ENCODE measurements around the gene WDR46. TPM values are rescaled to one million over a fixed set of nuclear protein-coding genes. Genes with fewer than 3 reads are reported as not detected.
"Not testable (repeated sequence)": the region's sequence is repeated elsewhere in the genome, so short reads cannot be mapped to it uniquely, and the experiment has no call there.

The WDR46 gene
- total RNA-seq, 1 donor from 2014 or later, result 31.1 TPM

DNA sequence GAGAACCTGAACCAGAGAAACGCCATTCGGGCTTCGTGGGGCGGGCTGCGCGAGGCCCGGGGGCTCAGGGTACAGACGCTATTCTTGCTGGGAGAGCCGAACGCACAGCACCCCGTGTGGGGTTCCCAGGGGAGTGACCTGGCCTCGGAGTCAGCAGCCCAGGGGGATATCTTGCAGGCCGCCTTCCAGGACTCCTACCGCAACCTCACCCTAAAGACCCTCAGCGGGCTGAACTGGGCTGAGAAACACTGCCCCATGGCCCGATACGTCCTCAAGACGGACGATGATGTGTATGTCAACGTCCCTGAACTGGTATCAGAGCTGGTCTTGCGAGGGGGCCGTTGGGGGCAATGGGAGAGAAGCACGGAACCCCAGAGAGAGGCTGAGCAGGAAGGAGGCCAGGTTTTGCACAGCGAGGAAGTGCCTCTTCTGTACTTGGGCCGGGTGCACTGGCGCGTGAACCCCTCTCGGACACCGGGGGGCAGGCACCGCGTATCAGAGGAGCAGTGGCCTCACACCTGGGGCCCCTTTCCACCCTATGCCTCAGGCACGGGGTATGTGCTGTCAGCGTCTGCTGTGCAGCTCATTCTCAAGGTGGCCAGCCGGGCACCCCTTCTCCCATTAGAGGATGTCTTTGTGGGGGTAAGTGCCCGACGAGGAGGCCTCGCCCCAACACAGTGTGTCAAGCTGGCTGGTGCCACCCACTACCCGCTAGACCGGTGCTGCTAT, 11.2 kb downstream of the WDR46 start:
- Histone ChIP-seq H3K9me3 (ENCODE audit: low read depth) (no peaks in the 10 kb centered on the region), H3K9ac (no peak overlapping the region), H3K36me3 (peaks cover 8% of the 10 kb centered on the region), H3K27ac (no peak overlapping the region), H3F3A (ENCODE audit: low read depth) (peaks cover 59% of the 10 kb centered on the region), H3K4me1 (peaks cover 38% of the 10 kb centered on the region), H4K20me1 (ENCODE audit: low read depth) (peaks cover 60% of the 10 kb centered on the region), H2AFZ (replicated peaks) (no peak overlapping the region), H3K4me2 (peak overlapping the region; percentile 98), H3K27me3 (no peaks in the 10 kb centered on the region), H3K4me3 (peak overlapping the region; percentile 57), H3K79me2 (ENCODE audit: low read depth) (peaks cover 33% of the 10 kb centered on the region)
- Mint-ChIP-seq H3K4me3 (peak overlapping the region; percentile 88), H3K36me3 (peaks cover 19% of the 10 kb centered on the region), H3K4me1 (peaks cover 39% of the 10 kb centered on the region), H3K27me3 (ENCODE audit: insufficient read depth, low read depth) (peaks cover 5% of the 10 kb centered on the region), H3K9me3 (no peaks in the 10 kb centered on the region), H3K27ac (no peak overlapping the region)
- DNase-seq (ENCODE audit: low spot score), result peak; percentile 29
- TF ChIP-seq, protein P1, sequence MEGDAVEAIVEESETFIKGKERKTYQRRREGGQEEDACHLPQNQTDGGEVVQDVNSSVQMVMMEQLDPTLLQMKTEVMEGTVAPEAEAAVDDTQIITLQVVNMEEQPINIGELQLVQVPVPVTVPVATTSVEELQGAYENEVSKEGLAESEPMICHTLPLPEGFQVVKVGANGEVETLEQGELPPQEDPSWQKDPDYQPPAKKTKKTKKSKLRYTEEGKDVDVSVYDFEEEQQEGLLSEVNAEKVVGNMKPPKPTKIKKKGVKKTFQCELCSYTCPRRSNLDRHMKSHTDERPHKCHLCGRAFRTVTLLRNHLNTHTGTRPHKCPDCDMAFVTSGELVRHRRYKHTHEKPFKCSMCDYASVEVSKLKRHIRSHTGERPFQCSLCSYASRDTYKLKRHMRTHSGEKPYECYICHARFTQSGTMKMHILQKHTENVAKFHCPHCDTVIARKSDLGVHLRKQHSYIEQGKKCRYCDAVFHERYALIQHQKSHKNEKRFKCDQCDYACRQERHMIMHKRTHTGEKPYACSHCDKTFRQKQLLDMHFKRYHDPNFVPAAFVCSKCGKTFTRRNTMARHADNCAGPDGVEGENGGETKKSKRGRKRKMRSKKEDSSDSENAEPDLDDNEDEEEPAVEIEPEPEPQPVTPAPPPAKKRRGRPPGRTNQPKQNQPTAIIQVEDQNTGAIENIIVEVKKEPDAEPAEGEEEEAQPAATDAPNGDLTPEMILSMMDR (IDR thresholded peaks at IDR 0.05), result no peak
- TF ChIP-seq EZH2 (IDR thresholded peaks at IDR 0.05) (no peak), EZH2phosphoT487 (IDR thresholded peaks at IDR 0.05) (no peak)

DNA sequence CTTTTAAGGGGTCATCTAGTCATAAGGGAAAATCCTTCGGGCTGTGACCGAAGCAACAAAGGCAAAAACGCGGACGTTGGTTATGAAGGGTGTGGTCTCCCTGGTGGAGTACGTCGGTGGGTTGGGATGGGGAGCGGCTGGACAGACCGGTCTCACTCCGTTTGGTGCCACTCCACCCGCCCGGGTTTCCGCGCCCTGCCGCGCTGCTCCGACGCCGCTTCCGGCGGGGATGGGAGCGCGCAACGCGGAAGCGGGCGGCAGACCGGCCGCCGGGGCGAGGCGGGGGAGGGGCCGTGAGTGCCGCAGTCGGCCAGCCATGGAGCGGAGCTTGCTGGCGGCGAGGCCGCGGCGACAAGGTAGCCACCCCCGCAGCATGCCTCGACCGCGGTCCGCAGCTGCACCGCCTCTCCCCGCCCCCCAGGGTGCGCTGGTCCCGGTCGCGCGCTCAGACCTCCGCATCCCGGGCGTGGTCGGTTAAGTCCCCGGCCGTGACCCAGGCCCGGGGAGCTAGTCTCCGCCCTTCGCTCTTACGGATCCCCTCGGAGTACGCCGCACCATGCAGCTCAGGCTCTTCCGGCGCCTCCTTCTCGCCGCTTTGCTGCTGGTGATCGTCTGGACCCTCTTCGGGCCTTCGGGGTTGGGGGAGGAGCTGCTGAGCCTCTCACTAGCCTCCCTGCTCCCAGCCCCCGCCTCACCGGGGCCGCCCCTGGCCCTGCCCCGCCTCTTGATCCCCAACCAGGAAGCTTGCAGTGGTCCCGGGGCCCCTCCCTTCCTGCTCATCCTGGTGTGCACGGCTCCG, 12.0 kb downstream of the WDR46 start, which contains the start of gene B3GALT4:
TSS of gene B3GALT4 (plus strand) at position 260 of the 799 bp plus-strand sequence. CDS start at position 557, 297 bp downstream.
- peaks cover 45% of the 10 kb centered on the region for H3K4me1 Mint-ChIP-seq

DNA sequence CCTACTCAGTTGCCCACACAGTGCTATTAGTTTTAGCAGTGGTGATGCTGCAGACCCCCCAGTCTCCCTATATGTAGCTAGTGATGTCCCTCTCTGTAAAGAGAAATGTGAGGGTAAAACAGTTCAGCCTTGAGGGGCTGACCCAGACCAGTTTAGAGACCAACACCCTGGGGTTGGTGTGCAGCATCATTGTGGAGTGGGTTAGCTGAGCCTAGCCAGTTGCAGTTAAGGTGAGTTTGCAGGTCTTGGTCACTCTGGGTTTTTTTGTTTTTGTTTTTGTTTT, 12.5 kb downstream of the WDR46 start:
- Histone ChIP-seq H4K20me1 (ENCODE audit: low read depth) (peaks cover 68% of the 10 kb centered on the region), H3F3A (ENCODE audit: low read depth) (peaks cover 69% of the 10 kb centered on the region), H3K4me3 (peak overlapping the region; percentile 57), H3K27ac (peak overlapping the region; percentile 23), H3K4me1 (peaks cover 42% of the 10 kb centered on the region), H3K27me3 (no peaks in the 10 kb centered on the region), H3K4me2 (peak overlapping the region; percentile 98), H3K9ac (no peak overlapping the region), H3K36me3 (peaks cover 8% of the 10 kb centered on the region), H3K9me3 (ENCODE audit: low read depth) (no peaks in the 10 kb centered on the region), H3K79me2 (ENCODE audit: low read depth) (peaks cover 42% of the 10 kb centered on the region), H2AFZ (replicated peaks) (no peak overlapping the region)
- H3K27ac Mint-ChIP-seq, result peak overlapping the region; percentile 32
- no peaks in the 10 kb centered on the region for H3K9me3 Mint-ChIP-seq
- peaks cover 24% of the 10 kb centered on the region for H3K36me3 Mint-ChIP-seq
- no peak for DNase-seq (ENCODE audit: low spot score)
- peak overlapping the region; percentile 86 for H3K4me3 Mint-ChIP-seq
- H3K4me1 Mint-ChIP-seq, result peaks cover 45% of the 10 kb centered on the region
- TF ChIP-seq, protein P1 (IDR thresholded peaks at IDR 0.05), result no peak
- TF ChIP-seq EZH2 (IDR thresholded peaks at IDR 0.05), result no peak
- H3K27me3 Mint-ChIP-seq (ENCODE audit: insufficient read depth, low read depth), result peaks cover 7% of the 10 kb centered on the region

More for the DNA sequence above, 12.0 kb downstream of the WDR46 start, which contains the start of gene B3GALT4:
- Histone ChIP-seq H3F3A (ENCODE audit: low read depth) (peaks cover 67% of the 10 kb centered on the region), H2AFZ (replicated peaks) (no peak within 1 kb of the TSS), H3K27me3 (no peaks in the 10 kb centered on the region), H3K27ac (peak within 1 kb of the TSS; percentile 23), H3K9ac (no peak within 1 kb of the TSS), H3K4me2 (peak within 1 kb of the TSS; percentile 98), H3K9me3 (ENCODE audit: low read depth) (no peaks in the 10 kb centered on the region), H3K36me3 (peaks cover 8% of the 10 kb centered on the region), H4K20me1 (ENCODE audit: low read depth) (peaks cover 68% of the 10 kb centered on the region), H3K4me1 (peaks cover 42% of the 10 kb centered on the region), H3K79me2 (ENCODE audit: low read depth) (peaks cover 40% of the 10 kb centered on the region), H3K4me3 (peak within 1 kb of the TSS; percentile 57)
- H3K4me3 Mint-ChIP-seq, result peak within 1 kb of the TSS; percentile 88
- peak; percentile 93 for DNase-seq (ENCODE audit: low spot score)
- H3K36me3 Mint-ChIP-seq, result peaks cover 24% of the 10 kb centered on the region
- TF ChIP-seq, protein P1 (IDR thresholded peaks at IDR 0.05), result peak; percentile 59
- no peak for TF ChIP-seq EZH2 (IDR thresholded peaks at IDR 0.05)
- no peaks in the 10 kb centered on the region for H3K9me3 Mint-ChIP-seq
- H3K27ac Mint-ChIP-seq, result peak within 1 kb of the TSS; percentile 32
- H3K27me3 Mint-ChIP-seq (ENCODE audit: insufficient read depth, low read depth), result peaks cover 5% of the 10 kb centered on the region

DNA sequence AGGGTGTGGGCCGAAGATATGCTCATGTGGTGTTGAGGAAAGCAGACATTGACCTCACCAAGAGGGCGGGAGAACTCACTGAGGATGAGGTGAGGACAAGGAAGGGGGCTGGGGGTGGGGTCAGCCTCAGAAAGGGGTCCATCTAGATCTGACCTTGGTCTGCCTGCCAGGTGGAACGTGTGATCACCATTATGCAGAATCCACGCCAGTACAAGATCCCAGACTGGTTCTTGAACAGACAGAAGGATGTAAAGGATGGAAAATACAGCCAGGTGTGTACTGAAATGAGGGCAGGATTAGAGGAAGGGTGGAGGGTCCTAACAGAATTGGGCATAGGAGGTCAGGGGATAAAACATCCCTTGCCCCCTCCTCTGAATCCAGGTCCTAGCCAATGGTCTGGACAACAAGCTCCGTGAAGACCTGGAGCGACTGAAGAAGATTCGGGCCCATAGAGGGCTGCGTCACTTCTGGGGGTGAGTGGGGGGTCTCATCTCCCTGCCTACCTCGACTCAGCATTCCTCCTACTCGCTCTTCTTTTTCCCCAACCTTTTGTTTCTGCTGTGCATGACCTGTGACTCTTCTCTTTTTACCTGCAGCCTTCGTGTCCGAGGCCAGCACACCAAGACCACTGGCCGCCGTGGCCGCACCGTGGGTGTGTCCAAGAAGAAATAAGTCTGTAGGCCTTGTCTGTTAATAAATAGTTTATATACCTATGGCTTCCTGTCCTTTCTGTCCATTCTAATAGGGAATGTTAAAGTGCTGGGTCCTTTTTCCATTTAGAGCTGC, 13.1 kb downstream of the WDR46 start:
- not testable (repeated sequence) for H3K9ac ChIP-seq; H3K36me3 ChIP-seq; H2AFZ ChIP-seq (replicated peaks); H3K9me3 Mint-ChIP-seq; H3K27me3 ChIP-seq; H3K27ac Mint-ChIP-seq; DNase-seq (ENCODE audit: low spot score); H3K27me3 Mint-ChIP-seq (ENCODE audit: insufficient read depth, low read depth); H3K9me3 ChIP-seq (ENCODE audit: low read depth)
- Histone ChIP-seq H3K4me2 (peak overlapping the region; percentile 98), H3F3A (ENCODE audit: low read depth) (peaks cover 69% of the 10 kb centered on the region), H3K27ac (peak overlapping the region; percentile 23), H3K4me3 (peak overlapping the region; percentile 83), H3K79me2 (ENCODE audit: low read depth) (peaks cover 45% of the 10 kb centered on the region), H3K4me1 (peaks cover 42% of the 10 kb centered on the region), H4K20me1 (ENCODE audit: low read depth) (peaks cover 68% of the 10 kb centered on the region)
- Mint-ChIP-seq H3K4me1 (peaks cover 45% of the 10 kb centered on the region), H3K36me3 (peaks cover 24% of the 10 kb centered on the region), H3K4me3 (peak overlapping the region; percentile 86)

All from neural progenitor cell (in vitro differentiated cells).